ENCODE measurements around the gene MCUB. TPM values are rescaled to one million over a fixed set of nuclear protein-coding genes. Genes with fewer than 3 reads are reported as not detected.

The MCUB gene
- polyA plus RNA-seq, 2 of the 4 experiments (the other 2 are of a cell fraction) = 14.6 to 21.9 TPM

DNA sequence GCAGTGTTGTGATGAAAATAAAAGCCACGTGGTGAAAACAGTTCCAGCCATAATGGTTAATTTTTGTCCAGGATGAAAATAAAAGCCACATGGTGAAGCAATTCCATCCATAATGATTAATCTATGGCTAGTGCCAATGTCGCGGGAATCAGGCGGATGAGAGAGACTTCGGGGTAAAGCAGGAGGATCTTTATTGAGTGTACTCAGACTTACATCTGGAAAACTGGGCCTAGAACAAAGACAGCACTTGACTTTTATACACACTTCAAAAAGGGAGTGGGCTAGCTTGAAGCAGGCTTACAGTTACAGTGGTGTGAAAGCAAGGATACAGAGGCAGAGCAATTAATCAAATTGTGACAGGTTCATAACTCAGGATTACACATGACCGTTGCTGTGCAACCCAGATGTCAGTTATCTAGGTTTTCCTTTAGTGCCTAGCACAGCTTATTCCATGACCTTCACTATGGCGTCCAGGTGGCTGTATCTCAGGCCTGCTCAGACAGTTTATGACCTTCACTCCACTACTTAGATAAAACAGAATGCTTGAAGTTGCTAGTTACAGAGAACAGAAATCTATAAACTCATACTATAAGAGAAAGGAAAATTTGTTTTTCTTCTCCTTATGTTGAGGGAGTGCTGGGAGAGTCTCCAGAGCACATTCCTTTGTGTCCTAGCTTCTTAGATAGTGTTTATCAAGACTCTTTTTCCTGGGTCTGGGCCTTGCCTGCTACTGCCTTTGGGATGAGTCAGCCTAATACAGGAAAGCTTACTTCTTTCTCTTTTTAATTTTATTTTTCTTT is 175.7 kb downstream of the MCUB start (continued):
- TF ChIP-seq, protein P1, sequence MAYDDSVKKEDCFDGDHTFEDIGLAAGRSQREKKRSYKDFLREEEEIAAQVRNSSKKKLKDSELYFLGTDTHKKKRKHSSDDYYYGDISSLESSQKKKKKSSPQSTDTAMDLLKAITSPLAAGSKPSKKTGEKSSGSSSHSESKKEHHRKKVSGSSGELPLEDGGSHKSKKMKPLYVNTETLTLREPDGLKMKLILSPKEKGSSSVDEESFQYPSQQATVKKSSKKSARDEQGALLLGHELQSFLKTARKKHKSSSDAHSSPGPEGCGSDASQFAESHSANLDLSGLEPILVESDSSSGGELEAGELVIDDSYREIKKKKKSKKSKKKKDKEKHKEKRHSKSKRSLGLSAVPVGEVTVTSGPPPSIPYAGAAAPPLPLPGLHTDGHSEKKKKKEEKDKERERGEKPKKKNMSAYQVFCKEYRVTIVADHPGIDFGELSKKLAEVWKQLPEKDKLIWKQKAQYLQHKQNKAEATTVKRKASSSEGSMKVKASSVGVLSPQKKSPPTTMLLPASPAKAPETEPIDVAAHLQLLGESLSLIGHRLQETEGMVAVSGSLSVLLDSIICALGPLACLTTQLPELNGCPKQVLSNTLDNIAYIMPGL (CRISPR knock-in tag; IDR thresholded peaks at IDR 0.05; ENCODE audit: borderline replicate concordance) = no peak

Small RNAs within 50 kb of the gene (small RNA-seq; reads per million reads assigned to genes)
- 0 to 0.04 (median 0) reads per million in 6 experiments for gene HIGD1AP14

Other genes starting within 250 kb of the MCUB start
- 40.0 and 45.0 TPM in 2 replicates for gene SEC24B, start 126.4 kb upstream of the MCUB start, polyA plus RNA-seq (2011; rRNA removed)
- 13.8 to 14.5 TPM (median 13.9 TPM) in 3 replicates for gene SEC24B, start 126.4 kb upstream of the MCUB start, polyA plus RNA-seq (2017; fragmentation: RNase III; extraction: RNeasy Plus Mini Kit Qiagen cat#74134 plus additional on column Dnase treatment)
- 32.6 and 39.2 TPM in 2 replicates for gene CASP6, start 143.2 kb downstream of the MCUB start, polyA plus RNA-seq (2011; rRNA removed)
- gene CASP6, start 143.2 kb downstream of the MCUB start, polyA plus RNA-seq (2017; fragmentation: RNase III; extraction: RNeasy Plus Mini Kit Qiagen cat#74134 plus additional on column Dnase treatment) = 19.2 to 21.2 TPM (median 19.8 TPM) in 3 replicates
- 39.3 and 39.7 TPM in 2 replicates for gene PLA2G12A, start 169.8 kb downstream of the MCUB start, polyA plus RNA-seq (2011; rRNA removed)
- gene PLA2G12A, start 169.8 kb downstream of the MCUB start, polyA plus RNA-seq (2017; fragmentation: RNase III; extraction: RNeasy Plus Mini Kit Qiagen cat#74134 plus additional on column Dnase treatment) = 8.2 to 13.4 TPM (median 9.8 TPM) in 3 replicates
- gene CFI, start 241.8 kb downstream of the MCUB start, polyA plus RNA-seq (2011; rRNA removed) = 2.2 and 2.8 TPM in 2 replicates
- gene CFI, start 241.8 kb downstream of the MCUB start, polyA plus RNA-seq (2017; fragmentation: RNase III; extraction: RNeasy Plus Mini Kit Qiagen cat#74134 plus additional on column Dnase treatment) = 0.76 to 2.6 TPM (median 2.2 TPM) in 3 replicates

All from A549 (cell line).